Stimulated activated naive CD4-positive, alpha-beta T cell (primary cell): ENCODE measurements around the gene RAB3GAP1.
"Not testable (repeated sequence)": the region's sequence is repeated elsewhere in the genome, so short reads cannot be mapped to it uniquely, and the experiment has no call there.

Experiments
- DNase-seq, 6 experiments: peaks; one replicate each; lab custom pipeline; 2025; lab: John Stamatoyannopoulos, UW

The RAB3GAP1 gene

DNA sequence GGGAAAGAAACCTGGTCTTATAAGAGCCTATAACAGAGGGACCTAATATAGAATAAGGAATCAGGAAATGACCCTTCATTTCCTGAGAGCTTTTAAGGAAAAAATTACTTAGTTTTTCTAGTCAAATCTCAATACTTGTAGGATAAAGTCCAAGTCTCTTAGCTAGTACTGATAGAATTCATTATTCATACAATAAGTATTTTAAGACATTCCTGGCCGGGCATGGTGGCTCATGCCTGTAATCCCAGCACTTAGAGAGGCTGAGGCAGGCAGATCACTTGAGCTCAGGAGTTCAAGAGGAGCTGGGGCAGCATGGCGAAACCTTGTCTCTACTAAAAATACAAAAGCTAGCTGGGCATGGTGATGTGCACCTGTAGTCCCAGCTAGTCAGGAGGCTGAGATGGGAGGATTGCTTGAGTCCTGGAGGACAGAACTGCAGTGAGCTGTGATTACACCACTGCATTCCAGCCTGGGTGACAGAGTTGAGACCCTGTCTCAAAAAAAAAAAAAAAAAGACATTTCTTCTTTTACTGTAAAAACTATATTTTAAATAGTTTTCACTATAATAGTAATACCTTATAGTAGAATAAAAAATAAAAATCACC, 3.2 kb downstream of the RAB3GAP1 start:
- DNase-seq, result no peak

DNA sequence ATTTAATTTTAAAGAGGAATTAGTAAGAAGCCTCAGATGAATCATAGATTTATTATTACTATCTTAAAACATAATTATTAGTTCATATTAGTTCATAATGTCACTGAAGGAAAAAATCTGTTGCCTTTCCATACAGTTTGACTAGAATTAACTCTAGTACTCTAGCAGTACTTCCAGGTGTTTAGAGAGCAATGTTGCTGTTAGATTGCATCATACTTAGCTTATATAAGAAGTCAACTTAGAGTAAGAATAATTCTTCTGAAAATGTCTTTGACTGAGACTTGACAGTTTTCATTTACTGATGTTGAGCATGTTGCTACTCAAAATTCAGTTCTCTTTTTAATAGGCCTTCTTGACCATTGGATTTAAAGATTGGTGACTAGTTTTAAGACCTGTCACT, 4.7 kb downstream of the RAB3GAP1 start:
- no peak for DNase-seq

DNA sequence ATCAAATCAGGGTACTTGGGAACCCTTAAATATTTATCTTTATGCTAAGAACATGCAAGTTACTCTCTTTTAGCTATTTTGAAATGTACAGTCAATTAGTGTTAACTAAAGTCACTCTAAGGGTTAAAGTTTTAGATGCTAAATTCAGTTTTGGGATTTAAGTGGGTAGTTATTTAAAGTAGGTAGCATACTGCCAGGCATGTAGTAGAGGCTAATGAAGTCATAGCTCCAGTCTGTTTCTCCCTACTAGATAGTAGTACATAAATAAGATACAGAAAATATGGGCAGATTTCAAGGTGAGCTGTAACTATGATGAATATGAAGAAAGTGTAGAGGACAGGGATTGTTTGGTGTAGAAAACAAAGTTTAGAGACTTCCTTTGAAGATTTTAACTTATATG, 7.5 kb downstream of the RAB3GAP1 start:
- no peak for DNase-seq

DNA sequence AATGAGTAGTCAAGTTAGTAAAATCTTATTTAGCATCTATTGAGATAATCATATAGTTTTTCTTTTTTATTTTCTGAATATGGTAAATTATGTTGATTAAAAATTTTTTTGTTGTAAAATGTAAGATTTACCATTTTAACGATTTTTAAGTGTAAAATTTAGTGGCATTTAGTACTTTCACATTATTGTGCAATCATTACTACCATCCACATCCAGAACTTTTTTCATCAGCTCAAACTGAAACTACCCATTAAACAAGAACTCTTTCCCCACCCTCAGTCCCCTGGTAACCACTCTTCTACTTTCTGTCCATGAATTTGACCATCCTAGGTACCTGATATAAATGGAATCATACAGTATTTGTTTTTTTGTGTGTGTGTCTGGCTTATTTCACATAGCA, 11.1 kb downstream of the RAB3GAP1 start:
- no peak for DNase-seq

DNA sequence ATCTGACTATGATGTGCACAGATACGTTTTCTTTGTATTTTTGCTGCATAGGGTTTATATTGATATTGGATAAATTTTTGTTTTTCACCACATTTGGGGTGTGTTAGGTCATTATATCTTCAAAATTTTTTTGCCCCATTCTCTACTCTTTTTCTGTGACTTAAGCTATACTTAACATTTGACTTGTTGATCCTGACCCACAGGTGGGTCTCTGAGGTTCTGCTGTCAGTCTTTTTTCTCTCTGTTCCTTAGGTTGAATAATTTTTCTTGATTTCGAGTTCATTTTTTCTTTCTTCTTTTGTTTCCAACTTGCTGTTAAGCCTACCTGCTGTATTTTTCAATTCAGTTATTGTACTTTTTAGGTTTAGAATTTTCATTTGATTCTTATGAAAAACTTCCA, 12.1 kb downstream of the RAB3GAP1 start:
- no peak for DNase-seq

DNA sequence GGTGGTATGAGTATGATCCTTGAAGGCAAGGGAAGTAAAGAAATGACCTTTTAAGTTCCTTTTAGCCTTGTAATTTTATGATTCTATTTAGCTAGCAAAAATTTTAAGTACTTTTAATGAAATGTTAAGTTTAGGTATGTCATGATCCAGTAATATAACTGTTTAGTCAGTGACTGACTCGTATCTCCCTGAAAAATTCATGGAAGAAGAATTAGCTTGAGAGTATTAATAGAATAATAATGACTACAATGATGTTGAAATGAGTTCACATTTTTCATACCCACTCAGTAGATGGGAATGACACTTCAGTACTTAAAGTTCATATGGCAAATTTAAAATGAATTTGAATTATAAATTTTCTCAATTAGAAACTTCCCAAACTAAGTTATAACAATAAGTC, 14.6 kb downstream of the RAB3GAP1 start:
- no peak for DNase-seq

DNA sequence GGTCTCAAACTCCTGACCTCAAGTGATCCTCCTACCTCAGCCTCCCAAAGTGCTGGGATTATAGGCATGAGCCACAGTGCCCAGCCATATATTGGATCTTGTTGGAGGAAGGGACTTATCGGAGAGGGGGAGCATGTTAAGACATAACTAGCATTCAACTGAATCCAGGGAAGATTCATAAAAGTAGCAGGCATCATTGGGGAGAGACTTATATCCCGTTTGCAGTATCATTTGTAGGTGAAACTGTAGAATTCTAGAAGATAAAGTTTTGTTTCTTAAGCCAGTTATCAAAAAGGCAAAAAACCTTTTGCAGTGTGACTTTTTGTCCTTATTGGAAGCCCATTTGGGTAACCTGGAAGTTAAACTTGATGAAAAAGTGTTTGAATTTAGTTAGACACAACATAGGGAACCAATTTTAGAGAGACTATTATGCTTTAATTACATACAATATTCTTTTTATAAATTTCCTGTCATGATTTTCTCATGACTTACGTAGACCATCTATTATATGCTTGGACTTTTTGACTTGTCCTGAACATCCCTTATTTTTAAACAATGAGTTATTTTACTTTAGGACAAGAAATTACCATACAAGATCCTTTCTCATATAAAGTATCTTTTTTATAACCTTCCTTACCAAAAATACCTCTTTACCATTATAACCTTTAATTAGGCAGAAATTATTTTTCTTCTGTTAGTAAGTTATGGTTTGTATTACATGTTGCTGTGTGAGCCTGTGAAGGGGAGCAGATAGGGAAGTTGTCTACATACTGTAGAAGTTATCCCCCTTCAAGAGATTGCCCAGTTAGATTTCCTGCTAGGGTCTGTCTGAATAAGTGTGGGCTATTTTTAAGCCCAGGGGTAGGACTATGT, 20.3 kb downstream of the RAB3GAP1 start:
- no peak for DNase-seq

DNA sequence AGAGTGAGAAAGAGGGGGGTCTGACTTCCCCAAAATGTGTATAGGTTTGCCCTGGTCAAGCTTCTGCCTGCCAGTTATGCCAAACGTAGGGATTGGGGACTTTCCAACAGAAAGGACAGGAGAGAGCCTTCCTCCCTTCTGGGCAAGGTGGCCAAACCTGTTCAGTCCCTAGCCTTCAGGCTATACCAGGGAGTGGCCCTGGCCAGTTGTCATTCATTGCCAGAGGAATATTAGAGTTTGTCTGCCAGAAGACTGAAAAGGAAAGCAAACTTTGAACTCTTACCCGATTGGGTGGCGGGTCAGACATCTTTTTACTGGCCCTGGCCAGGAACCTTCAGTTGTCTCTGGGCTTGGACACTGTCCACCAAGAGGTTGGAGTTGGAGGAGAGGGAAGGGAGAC, 22.1 kb downstream of the RAB3GAP1 start:
- DNase-seq, result no peak

DNA sequence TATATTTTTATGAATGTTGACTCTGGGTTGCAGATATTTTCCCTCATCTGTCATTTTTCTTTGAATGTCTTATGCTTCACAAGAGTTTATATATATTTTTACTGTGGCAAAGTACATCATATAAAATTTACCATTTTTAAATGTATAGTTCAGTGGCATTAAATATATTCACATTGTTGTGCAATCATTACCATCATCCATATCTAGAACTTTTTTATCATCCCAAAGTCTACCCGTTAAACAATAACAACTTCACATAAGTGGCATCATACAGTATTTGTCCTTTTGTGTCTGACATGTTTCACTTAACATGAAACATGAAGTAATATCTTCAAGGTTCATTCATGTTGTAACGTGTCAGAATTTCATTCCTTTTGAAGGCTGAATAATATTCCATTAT, 24.5 kb downstream of the RAB3GAP1 start:
- DNase-seq, result no peak

DNA sequence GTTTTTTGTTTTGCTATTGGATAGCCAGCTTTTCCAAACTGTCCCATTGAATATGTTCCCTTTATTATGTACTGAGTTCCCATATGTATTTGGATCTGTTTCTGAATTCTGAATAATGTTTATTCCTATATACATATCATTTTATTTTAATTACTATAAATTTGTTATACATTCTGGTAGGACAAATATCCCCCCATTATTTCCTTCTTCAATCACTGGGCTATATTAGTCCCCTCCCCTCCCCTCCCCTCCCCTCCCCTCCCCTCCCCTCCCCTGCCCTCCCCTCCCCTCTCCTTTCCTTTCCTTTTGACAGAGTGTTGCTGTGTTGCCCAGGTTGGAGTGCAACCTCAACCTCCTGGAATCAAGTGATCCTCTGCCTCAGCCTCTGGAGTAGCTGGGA, 26.3 kb downstream of the RAB3GAP1 start:
- no peak for DNase-seq

DNA sequence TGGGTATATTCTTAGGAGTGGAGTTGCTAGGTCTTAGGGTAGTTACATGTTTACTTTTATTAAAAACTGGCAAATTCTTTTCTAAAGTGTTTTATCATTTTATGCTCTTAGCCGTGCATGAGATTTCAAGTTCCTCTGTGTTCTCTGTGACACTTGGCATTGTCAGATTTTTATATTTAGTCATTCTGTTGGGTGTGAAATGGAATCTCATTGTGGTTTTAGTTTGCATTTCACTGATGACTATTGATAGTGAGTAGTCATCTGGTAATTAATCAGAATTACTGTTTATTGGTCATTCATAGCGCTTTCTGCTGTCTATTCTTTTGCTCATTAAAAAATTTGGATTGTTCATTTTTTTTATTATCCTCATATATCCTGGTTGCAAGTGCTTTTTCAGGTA, 34.1 kb downstream of the RAB3GAP1 start:
- no peak for DNase-seq

DNA sequence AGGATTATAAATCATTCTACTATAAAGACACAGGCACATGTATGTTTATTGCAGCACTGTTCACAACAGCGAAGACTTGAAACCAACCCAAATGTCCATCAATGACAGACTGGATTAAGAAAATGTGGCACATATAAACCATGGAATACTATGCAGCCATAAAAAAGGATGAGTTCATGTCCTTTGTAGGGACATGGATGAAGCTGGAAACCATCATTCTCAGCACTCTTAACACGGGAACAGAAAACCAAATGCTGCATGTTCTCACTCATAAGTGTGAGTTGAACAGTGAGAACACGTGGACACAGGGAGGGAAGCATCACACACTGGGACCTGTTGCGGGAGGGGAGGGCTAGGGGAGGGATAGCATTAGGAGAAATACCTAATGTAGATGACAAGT, 37.5 kb downstream of the RAB3GAP1 start:
- not testable (repeated sequence) for DNase-seq

DNA sequence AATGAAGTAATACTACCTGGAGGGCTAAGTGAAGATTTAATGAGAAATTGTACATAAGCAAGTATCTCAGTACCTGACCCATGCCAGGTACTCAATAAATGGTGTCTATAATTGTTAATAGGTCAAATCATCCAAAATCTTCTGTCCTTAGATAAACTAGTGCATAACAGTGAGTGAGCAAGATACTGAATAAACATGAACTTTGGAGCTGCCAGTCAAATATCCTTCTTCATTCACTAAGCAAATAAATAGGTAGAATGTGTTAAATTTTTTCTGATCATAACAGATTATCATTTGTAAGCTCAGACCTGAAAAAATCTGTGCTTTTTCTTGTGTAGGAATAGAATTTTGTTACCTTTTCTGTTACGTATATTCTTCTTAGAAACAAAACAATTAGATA, 39.6 kb downstream of the RAB3GAP1 start:
- DNase-seq, result no peak

DNA sequence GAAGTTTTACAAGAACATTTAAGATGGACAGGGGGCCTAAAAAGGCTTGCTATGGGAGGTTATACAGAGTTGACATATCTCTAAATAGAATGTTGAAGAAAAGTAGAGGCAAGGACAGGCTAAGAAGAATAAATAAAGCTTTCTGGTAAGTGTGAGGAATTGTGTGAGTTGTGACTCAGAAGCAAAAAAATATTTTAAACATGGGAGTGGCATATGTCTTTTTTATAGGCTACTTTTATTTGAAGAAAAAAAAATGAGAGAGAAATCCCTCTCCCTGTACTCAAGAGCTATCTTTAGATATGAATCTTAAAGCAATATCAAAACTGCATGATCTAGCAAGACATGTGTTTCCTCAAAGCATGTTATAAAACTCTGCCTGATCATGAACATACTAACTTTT, 41.1 kb downstream of the RAB3GAP1 start:
- DNase-seq, result no peak

DNA sequence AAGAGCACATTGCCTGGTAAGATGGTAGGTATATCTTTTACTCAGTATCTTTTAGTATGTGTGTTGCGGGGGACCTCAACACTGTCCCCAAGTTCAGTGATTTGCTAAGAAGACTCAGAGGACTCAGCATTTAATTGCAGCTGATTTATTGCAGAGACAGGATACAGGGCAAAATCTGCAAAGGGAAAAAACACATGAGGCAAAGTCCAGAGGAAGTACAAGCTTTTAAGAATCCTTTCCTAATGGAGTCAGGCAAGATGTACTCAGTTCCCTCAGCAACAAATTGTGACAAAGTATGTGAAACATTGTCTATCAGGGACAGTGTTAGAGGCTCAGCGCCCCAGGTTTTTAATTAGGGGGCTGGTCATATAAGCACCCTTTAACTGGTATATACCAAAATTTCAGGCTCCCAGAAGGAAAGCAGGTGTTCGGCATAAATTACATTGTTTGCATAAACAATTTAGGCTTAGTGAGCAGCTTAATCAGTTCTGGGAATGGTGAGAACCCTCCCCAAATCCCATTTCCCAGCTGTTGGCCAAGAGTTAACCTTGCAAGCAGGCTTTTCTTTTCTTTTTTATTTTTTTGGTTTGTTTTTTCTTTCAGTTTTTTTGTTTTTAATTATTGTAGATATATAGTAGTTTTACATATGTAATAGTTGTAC, 41.7 kb downstream of the RAB3GAP1 start:
- no peak for DNase-seq

DNA sequence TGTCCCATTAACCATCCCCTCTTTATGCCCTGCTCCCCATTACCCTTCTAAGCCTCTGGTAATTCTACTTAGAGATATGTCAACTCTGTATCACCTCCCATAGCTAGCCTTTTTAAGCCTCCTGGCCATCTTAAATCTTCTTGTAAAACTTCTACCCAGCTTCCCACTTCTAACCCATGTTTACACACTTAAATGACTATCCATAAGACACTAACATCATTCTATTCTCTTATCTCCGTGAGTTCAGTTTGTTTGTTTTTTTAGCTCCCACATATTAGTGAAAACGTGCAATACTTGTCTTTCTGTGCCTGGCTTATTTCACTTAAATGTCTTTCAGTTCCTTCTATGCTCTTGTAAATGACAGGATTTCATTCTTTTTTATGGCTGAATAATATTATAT, 42.4 kb downstream of the RAB3GAP1 start:
- no peak for DNase-seq

DNA sequence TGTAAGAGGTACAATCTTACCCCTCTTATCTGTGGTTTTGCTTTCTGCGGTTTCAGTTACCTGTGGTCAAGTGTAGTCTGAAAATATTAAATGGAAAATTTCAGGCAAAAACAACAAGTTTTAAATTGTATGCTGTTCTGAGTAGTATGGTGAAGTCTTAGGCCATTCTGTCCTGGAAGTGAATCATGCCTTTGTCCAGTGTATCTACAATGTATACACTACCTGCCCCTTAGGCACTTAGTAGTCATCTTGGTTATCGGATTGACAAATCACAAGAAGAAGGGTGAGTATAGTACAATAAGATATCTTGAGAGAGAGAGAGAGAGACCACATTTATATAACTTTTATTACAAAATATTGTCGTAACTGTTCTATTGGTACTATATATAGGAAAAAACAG, 43.5 kb downstream of the RAB3GAP1 start:
- DNase-seq, result no peak

DNA sequence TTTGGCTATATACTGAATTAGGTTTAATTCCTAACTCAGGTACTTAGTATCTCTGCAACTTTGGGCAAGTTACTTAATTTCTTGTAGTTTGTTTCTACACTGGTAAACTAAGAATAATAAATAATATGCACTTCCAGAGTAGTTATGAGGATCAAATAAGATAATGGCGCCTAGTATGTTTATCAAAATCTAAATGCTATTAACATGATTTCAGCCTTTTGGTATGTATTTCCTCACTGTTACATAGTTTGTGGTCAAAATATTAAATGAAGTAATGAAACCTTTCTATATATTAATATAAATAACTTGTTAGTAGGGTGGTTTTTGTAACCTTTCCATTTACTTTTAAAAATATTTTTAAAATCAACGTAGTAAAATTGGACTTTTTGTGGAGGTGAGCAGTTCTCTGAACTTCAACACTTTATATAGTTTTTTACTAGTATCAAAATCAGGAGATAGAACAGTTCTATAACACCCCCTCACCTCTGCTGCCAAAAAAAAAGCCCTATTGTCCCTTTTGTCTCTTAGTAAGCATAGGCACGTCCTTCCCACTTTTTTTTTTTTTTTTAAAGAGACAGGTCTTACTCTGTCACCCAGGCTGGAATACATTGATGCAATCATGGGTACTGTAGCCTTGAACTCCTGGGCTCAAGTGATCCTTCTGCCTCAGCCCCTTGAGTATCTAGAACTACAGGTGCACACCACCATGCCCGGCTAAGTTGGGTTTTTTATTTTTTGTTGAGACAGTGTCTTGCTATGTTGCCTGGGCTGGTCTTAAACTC, 44.8 kb downstream of the RAB3GAP1 start:
- DNase-seq, result no peak

DNA sequence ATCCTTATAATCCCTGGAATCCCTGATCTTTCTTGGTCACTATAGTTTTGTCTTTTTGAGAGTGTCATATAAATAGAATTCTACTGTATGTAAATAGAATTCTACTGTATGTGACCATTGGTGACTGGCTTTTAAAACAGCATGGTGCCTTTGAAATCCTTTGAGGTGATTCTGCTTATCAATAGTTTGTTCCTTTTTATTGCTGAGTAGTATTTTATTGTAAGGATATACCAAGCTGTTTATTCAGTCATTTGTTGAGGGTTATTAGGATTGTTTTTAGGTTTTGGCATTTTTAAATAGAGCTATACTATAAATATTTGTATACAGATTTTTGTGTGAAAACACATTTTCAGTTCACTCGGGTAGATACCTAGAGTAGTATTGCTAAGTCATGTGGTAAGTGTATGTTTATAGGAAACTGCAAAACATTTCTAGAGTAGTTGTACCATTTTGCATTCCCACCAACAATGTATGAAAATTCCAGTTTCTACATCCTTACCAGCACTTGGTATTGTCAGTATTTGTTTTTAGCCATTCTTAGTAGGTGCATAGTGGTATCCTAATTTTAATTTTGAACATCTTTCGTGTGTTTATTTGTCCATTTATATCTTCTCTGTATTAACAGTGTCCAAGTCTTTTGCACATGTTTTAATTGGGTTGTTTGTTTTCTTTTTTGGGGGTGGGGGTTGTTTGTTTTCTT, 45.6 kb downstream of the RAB3GAP1 start:
- DNase-seq, result no peak

DNA sequence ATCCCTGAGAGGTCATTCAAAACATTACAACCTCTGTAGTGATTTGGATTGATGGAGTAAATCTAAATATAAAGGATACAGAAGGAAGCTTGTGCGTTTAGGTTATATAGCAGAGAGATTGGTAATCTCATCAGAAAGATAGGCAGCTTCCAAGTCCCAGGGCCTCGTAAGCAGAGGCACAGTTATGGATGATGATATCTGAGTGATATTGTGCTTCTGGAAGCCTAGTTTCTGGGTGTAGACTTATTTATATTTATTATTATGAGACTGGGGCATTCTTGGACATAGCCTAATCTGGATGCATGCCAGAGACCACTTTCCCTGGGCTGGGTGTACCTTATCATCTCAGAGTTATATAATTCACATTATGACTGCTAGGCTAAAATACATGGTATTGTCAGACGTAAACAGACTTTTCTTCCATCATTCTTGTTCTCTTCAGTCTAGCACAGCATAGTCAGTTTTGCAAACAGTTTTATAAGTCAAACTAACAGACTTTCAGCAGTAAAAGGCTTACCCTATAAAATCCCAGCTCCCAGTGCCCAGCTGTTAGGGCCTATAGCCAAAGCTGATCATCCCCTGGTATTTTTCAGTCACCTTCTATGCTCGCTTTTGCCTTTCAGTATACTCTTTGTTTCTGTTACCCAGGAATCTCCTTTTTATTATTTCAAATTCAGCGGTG, 47.9 kb downstream of the RAB3GAP1 start:
- DNase-seq, result no peak

DNA sequence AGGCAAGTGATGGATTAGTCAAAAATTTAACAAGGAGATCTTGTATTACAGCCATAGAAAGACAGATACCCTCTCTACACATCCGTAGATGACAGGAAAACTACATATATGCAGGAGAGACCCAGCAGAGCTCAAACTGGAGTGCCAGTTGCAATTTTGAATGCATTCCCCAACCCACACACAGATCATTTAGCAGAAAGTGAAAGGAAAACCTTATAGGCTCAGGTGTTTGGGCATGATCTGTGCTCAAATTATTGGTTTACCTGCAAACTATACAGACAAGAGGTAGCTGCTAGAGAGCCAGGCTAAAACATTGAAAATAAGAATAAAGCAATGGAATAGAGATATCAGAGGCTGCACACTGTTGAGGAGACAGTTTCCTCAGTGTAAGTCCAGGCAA, 51.8 kb downstream of the RAB3GAP1 start:
- DNase-seq, result no peak
